Osteoblast (primary cell): Measurements from ENCODE around the gene RAMACL. TPM values are rescaled to one million over a fixed set of nuclear protein-coding genes. Genes with fewer than 3 reads are reported as not detected.

Experiments
- DNase-seq: peaks from one replicate; pipeline ENCODE4 v3.0.0; 2011; ENCODE audit warnings: low spot score, mixed read lengths; ENCODE audit not compliant: insufficient read length; ENCODE audit errors: missing footprints
- H2AFZ ChIP-seq: 2 replicates; pipeline ENCODE4 v1.6.0; 2011; ENCODE audit warnings: mild to moderate bottlenecking, low read length
- H3K27ac ChIP-seq: 2 replicates; pipeline ENCODE4 v1.5.1; 2011; ENCODE audit warnings: mild to moderate bottlenecking, low read depth, low read length, moderate library complexity
- H3K27me3 ChIP-seq: 2 replicates; pipeline ENCODE4 v1.6.0; 2012; ENCODE audit warnings: mild to moderate bottlenecking, control low read depth, inconsistent platforms, low read length, moderate library complexity; ENCODE audit not compliant: insufficient read depth
- H3K36me3 ChIP-seq: 2 replicates; pipeline ENCODE4 v1.5.1; 2011; ENCODE audit warnings: mild to moderate bottlenecking, low read length, control low read depth, moderate library complexity; ENCODE audit not compliant: insufficient read depth
- H3K4me1 ChIP-seq: 2 replicates; pipeline ENCODE4 v1.5.1; 2011; ENCODE audit warnings: mild to moderate bottlenecking, low read length, control low read depth, moderate library complexity; ENCODE audit not compliant: insufficient read depth
- H3K4me2 ChIP-seq: 2 replicates; pipeline ENCODE4 v1.6.0; 2011; ENCODE audit warnings: mild to moderate bottlenecking, low read length; ENCODE audit not compliant: insufficient read depth
- H3K4me3 ChIP-seq: fragments of 200-600 bp; sonication (generic); 3 replicates; pipeline ENCODE4 v1.5.1; 2012; ENCODE audit warnings: mild to moderate bottlenecking, low read length, inconsistent platforms; ENCODE audit not compliant: insufficient read depth
- H3K79me2 ChIP-seq: 2 replicates; pipeline ENCODE4 v1.6.0; 2012; ENCODE audit warnings: mild to moderate bottlenecking, low read length, control low read depth, inconsistent platforms; ENCODE audit not compliant: insufficient read depth
- H3K9me3 ChIP-seq: 2 replicates; pipeline ENCODE4 v1.5.1; 2011; ENCODE audit warnings: low read depth, low read length, control low read depth
- H4K20me1 ChIP-seq: 2 replicates; pipeline ENCODE4 v1.6.0; 2012; ENCODE audit warnings: mild to moderate bottlenecking, low read length, control low read depth; ENCODE audit not compliant: insufficient read depth
- CTCF ChIP-seq: IDR thresholded peaks from 2 replicates; pipeline ENCODE4 v1.5.1; 2011; ENCODE audit warnings: mild to moderate bottlenecking, low read depth, low read length, moderate library complexity; ENCODE audit errors: extremely low read depth
- total RNA-seq: library from RNA; depleted of rRNA; stranded (reverse); fragments of >200 nt; gene quantifications from 2 replicates; pipeline ENCODE4 v1.2.3, GENCODE V29; 2012

RAMACL gene
- total RNA-seq, 1 donor = 3.3 TPM

GRCh38 chr6:166572370-166573261 lies 13.9 kb downstream of the RAMACL start:
- peak overlapping the region; percentile 62 for H3K4me2 ChIP-seq
- H3K9me3 ChIP-seq = no peaks in the 10 kb centered on the region
- H3K27ac ChIP-seq = peak overlapping the region; percentile 84
- no peaks in the 10 kb centered on the region for H4K20me1 ChIP-seq
- peak; percentile 89 for DNase-seq
- H3K36me3 ChIP-seq = no peaks in the 10 kb centered on the region
- peaks cover 52% of the 10 kb centered on the region for H3K79me2 ChIP-seq
- H3K4me3 ChIP-seq = peak overlapping the region; percentile 1
- TF ChIP-seq CTCF = no peak
- peak overlapping the region; percentile 20 for H2AFZ ChIP-seq
- peaks cover 13% of the 10 kb centered on the region for H3K4me1 ChIP-seq
- no peaks in the 10 kb centered on the region for H3K27me3 ChIP-seq

DNA sequence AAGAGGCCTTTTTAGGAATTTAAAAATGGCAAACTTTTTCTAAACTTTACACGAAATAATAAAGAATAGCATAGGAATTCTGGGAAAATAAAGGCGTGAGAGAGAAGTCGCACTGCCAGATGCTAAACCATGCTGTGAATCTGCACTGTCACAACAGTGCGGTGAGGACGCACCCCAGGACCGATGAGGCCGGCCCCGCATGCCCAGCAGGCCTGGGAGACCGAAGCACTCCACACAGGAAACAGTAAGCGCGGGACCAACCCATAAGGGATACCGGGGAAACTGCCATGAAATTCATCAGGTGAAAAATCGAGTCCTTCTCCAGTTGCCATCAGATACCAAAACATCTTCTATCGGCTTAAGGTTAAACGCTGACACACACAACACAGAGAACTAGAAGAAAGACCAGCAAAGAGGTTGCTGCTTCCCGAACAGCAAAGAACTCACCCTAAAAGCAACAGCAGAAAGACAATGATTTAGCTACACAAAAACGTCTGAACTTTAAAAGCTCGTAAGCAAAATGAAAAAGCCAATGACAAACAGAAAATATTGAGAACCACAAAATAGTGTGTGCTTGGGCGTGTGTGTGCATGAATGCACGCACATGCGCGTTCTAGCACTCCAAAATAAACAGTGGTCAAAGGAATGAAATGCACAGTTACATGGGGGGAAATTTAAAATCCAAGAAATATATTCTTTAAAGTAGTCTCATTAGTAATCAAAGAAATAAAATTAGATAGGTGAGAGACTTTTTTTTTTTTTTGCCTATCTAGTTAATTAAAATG lies 15.4 kb downstream of the RAMACL start:
- H3K4me3 ChIP-seq = no peak overlapping the region
- H3K4me1 ChIP-seq = peaks cover 25% of the 10 kb centered on the region
- no peak for DNase-seq
- no peaks in the 10 kb centered on the region for H3K9me3 ChIP-seq
- H3K27me3 ChIP-seq = no peaks in the 10 kb centered on the region
- no peaks in the 10 kb centered on the region for H3K36me3 ChIP-seq
- peak overlapping the region; percentile 84 for H3K27ac ChIP-seq
- H4K20me1 ChIP-seq = no peaks in the 10 kb centered on the region
- TF ChIP-seq CTCF = no peak
- peaks cover 56% of the 10 kb centered on the region for H3K79me2 ChIP-seq
- no peak overlapping the region for H3K4me2 ChIP-seq
- H2AFZ ChIP-seq = no peak overlapping the region

- Histone ChIP-seq H3K4me1 (peaks cover 25% of the 10 kb centered on the region), H3K4me2 (no peak overlapping the region), H3K27ac (no peak overlapping the region), H3K27me3 (no peaks in the 10 kb centered on the region), H3K4me3 (no peak overlapping the region), H3K36me3 (no peaks in the 10 kb centered on the region), H4K20me1 (no peaks in the 10 kb centered on the region), H2AFZ (no peak overlapping the region), H3K9me3 (no peaks in the 10 kb centered on the region), H3K79me2 (peaks cover 63% of the 10 kb centered on the region)
- TF ChIP-seq CTCF = no peak
- DNase-seq = no peak
These were observed 17.3 kb downstream of the RAMACL start for GRCh38 chr6:166569206-166569605.

DNA sequence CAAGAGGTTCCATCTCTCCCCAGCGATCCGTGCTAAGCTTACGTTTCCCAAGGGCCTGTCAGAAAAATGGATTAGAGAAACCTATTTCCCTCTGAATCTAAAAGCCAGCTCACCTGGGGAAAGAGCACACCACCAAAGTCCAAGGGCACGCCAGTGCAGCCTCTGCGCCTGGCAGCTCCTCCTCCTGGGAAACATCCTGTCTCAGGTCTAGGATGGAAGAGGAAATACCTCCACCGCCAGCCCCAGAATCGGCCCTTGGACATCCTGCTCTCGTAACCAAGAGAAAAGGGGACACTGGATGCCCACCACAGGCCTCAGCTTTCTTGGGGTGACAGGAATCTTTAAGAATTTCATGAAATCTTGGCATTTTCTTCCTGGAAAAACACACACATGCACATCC lies 18.7 kb downstream of the RAMACL start:
- no peak for DNase-seq
- no peak for TF ChIP-seq CTCF
- Histone ChIP-seq H3K36me3 (no peaks in the 10 kb centered on the region), H3K4me2 (peak overlapping the region; percentile 3), H3K27ac (peak overlapping the region; percentile 89), H2AFZ (no peak overlapping the region), H3K79me2 (peaks cover 60% of the 10 kb centered on the region), H3K27me3 (no peaks in the 10 kb centered on the region), H4K20me1 (no peaks in the 10 kb centered on the region), H3K4me3 (no peak overlapping the region), H3K4me1 (peaks cover 24% of the 10 kb centered on the region), H3K9me3 (no peaks in the 10 kb centered on the region)
